ELF-1 (cell line): ENCODE measurements around the gene EXOG.

Experiments used
- DNase-seq: peaks from one replicate; pipeline ENCODE4 v3.0.0-alpha.2; 2016; ENCODE audit warnings: low read depth, low spot score

EXOG gene

DNA sequence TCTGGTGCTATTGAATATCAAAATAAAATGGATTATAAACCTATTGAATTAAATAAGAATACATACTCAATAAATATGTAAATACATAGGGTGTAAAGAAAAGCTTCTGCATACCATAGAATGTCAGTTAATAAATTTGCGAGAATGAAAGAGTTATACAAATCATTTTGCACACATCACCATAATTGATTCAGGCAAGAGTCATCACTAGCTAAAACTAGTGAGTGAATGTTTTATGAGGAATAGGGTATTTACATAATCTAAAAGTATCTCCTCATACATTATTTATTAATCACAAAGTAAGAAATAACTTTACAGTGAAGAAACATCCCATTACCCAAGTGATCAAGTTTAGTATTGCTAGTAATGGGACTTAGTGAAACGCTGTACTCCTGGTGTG is 13.6 kb downstream of the EXOG start:
- no peak for DNase-seq

DNA sequence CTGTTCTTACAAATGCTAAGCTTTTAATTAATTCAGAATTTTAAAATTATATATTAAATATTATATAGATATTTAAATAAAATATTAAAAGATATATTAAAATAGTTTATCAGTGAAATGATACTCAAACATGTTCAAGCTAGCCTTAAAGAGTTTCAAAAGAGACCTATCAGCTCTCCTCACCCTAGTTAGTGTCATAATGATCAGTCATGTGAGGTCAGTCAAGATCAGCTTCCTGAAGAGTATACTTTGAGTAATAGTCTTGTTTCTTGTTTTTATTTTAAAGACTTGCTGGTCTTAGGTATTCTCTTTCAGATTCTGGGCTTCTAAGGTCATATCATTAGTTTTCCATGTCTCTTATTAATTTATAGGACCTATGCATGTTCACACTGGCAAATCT is 14.5 kb downstream of the EXOG start:
- DNase-seq, result no peak

DNA sequence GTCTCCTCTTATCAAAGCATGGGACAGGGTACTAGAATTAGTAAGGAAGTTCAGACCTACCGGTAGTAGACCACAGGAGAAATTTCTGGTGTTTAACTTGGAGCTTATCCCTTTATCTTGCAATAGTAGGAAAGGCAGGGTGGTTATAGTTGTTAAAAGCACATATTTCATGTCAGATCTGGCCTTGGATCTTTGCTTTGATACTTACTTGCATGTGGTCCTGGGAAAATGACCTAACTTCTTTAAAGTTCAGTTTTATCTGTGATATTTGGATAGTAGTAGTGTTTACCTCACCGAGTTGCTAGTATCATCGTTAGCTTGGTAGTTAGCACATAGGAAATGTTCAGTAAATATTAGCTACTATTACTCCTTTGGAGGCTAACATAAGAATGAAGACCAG is 15.4 kb downstream of the EXOG start:
- DNase-seq, result no peak

DNA sequence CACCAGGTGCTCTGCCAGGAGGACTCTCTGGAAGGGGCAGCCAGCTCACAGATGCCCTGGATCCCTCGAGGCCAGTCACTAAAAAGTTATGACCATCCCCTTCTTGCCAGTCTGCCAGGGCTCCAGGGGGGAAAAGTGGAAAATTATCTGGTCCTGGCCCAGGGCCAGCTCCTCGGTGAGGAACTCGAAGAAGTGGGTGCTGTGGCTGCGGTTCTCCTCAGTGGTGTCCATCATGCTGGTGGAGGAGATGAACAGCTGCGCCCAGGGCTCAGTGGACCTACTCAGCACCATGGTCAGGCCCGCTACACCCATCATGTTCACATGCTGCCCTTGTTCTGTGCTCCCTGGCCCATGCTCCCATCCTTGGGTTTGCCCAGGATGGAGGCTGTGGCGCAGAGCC is 19.2 kb downstream of the EXOG start:
- no peak for DNase-seq

DNA sequence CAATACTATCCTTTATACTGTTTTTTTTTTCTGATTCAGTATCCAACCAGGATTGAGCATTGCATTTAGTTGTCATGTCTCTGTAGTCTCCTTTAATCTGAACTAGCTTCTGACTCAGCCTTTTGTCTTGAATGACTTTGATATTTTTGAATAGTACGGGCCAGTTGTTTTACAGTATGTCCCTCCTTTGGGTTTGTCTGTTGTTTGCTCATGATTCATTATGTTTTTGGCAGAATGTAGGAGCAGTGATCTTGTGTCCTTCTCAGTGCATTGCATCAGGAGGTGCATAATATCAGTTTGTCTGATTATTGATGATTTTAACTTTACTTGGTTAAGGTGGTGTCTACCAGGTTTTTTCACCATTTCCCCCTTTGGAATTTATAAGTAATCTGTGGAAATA is 20.5 kb downstream of the EXOG start:
- no peak for DNase-seq

DNA sequence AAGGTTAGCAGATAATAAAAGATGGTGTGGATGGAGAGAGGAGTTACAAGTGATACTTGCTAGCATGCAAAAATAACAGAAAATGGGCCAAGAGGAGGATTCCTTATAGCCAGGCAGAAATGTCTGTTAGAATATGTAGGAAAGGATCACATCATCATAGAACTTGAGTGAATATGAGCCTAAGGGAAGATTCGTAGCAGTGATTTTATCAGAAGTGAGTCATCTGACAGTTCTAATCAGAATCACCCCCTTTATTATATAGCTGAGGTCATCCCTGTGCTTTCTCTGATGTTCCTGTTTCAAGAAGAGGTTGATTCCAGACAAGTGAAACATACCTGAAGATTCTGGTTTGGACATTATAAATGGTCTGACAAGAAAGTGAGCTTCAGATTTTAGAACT is 22.9 kb downstream of the EXOG start:
- DNase-seq, result no peak

DNA sequence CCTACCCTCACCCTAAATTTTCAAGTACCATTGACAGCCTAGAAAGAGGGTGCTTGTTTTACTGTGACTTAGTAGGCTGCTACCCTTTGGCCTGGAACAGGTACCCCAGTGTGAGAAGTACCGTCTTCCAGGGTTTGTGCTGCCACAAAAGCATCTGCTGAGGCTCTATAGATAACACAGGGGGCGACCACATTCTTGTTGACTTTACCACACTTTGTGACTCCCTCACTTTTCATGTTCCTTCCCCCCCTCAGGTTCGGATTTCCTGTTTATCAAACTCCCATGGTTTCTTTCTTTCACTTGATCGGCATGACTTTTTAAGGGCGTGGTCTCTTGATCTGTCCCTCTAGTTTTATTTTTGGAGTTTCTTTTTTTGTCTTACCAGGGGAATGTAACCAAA is 23.5 kb downstream of the EXOG start:
- DNase-seq, result no peak

DNA sequence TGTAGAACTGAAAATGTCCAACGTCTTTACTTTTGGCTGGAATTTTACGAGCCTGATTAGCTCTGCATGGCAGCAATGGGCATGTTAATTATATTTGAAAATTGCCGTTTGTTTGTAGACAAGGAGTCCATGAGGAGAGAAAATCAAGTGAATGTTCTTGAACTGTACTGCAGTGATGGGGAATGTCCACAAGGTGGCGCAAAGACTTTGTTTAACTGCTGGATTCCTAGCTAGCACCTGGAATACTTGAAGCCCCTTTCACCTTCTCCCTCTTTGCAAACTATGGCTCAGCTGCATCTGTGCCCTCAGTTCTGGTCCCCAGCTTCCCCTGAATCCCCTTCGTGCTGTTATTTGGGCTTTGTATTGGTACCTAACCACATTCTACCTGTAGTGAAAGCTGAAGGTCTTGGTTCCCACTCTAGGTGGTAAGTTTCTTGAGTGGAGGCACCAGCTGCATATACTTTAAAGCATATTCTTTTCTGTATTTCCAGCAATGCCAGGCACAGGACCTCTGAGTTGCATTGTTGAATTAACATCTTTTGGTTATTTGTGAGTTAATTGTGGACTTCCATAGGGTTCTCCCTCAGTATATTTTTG is 25.3 kb downstream of the EXOG start:
- DNase-seq, result peak; percentile 78

DNA sequence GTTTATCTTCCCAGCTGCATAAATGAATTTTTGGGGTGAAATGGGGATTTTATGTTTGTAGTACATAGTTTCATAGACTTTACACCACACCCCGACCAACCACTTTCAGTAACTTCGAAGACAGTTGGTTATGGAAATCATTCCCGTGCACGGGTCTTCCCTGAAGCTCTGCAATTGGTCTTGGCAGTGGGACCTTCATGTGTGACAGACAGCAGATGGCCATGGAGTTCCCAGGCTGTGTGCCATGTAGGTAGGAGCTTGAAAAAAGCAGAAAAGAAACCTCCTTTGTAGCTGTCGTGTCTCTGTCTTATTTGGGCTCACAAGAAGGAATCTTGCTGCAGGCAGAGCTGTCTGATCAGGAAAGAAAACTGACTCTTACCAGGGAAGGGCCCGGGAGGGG is 25.9 kb downstream of the EXOG start:
- DNase-seq, result no peak

DNA sequence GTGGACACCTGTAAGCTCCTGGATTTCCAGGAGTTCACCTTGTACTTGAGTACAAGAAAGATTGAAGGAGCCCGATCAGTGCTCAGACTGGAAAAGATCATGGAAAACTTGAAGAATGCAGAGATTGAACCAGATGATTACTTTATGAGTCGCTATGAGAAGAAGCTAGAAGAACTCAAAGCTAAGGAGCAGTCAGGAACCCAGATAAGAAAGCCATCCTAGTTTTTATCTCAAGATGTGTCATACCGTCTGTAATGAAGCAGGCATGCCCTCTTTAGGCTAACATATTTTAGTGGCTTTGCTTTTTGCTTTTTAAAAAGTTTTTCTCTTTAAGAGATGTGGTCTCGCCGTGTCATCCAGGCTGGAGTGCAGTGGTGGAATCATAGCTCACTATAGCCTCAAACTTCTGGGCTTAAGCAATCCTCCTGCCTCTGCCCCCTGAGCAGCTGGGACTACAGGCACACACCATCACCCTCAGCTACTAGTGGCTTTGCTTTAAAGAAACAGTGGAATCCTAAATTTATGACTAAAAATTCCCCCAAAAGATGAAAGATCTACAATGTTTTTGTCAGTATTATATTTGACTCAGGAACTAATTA is 28.1 kb downstream of the EXOG start:
- DNase-seq, result no peak

DNA sequence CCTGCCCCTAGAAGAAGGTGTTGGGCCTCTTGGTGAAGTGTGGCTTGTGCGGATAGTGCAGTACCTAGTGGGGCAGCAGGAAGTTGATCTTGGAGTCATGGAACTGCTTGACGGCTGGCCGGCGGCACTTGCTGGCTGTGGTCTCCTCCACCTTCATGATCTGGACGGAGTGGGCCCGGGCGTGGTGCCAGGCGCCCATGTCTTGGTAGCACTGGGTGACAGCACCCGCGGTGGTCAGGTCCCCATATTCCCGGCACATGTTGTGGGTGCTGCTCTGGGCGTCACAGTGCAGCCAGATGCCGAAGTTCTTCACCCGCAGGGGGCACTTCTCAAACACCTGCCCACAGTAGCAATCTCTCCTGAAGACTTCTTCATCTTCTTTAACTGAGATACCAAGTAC is 30.7 kb downstream of the EXOG start:
- no peak for DNase-seq

DNA sequence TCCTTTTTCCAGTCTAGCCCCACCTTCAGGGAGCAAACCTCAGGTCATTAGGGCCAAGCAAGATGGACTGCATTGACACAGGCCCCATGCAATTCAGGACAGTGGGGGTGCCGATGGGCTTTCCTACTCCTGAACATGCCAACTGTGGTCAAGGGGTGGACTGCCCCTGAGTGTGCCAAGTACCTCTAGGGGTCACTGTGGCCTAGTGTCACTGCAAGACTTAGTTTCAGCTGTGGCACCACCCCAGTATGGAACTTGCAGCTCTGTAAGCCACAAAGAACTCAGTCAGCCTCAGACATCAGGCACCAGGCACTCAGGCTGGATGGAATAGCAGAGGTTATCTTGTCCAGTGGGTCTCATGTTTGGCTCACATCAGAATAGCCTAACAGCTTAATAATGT is 32.3 kb downstream of the EXOG start:
- DNase-seq, result peak; percentile 36

DNA sequence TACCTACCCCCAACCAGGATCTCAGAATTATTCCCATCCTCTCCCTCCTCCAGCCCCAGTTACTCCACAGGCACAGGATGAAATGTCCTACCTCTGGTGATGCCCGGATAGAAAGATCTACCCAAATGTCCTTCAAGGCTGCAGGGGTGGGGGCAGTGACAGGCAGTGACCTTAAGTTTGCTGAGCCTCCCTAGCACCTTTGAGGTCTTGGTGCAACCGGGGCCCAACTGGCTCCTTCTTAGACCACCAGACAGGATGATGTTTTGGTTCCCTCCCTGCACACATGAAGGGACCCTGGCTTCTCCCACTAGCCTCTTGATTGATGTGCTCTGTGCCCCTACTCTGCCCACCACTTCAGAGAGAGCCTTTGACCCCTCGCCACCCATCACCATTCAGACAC is 36.4 kb downstream of the EXOG start:
- no peak for DNase-seq

DNA sequence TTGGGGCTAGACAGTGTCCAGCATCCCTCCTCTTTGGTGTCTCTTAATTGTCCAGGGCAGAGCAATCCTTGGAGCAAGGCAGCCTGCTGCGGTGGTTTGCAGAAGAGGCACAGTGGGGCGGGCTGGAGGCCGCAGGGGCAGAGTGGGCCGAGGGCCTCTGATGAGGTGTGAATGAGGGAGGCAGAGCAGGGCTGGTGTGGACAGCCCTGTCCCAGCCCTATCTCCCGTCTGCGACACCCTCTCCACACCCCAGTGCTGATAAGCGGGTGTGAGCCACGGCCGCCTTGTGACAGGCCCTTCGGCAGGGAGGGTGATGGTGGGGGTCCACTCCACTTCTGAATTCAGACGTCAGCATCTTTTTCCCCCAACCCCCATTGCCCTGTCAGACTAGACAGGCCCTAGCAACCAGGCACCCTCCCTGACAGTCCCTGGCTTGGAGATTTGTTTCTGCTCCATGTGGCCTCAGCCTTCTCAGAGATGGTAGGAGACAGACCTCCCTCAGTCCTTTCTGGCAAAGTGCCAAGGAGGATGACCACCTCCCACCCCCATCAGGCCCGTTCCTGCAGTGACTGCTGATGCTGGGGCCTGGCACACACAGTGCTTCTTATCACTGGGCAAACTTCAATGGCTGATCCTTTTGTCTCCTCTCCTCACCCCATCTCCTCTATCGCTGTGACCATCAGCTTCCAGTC is 37.3 kb downstream of the EXOG start:
- no peak for DNase-seq

DNA sequence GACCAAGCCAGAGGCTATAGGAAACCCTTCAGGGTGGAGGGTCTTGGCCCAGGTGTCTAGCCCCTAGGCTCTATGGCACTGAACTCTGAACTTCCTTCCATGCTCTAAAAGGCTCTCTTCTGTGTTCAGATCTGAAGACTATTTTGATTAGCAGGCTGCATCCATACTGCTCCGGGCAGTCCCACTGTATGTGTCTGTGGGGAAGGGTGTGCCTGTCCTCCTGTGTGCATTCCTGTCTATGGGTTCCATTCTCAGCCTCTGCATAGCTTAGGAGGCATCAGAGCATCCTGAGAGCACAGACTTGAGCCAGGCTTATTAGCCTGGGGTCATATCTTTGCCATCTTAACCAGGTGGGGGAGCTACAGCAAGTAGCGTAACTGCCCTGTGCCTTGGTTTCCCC is 38.0 kb downstream of the EXOG start:
- no peak for DNase-seq

DNA sequence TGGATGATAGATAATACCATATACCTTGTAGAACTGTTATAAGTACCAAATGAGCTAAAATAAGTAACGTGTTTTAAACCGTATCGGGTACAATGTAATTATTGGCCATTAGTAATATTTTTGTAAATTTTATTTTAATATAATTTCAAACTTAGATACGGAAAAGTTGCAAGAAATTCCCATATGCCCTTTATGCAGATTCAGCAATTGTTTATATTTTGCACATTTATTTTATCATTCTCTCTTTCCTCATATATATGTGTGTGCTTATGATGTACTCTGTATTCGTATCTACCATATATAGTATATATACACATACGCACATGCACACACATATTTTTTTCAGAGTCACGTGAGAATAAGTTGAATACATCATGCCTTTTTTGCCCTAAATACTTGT is 38.5 kb downstream of the EXOG start:
- DNase-seq, result no peak

DNA sequence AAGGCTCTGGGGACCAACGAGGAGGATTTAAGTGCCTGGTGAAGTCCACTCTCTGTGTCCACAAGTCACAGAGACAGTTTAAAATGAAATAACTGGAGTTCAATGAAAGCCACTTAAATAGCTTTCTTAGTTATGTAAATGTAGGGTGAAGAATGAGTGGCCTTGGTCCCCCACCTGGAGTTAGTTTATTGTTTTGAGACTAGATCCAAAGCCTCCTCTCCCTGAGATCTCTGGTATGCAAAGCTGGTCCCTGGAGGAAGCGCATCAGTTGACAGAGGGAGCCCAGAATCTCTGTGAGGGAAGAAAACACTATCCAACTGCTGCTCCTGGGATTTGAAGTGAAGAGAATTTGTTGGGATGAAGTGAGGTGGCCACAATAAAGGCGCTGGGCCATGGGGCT is 40.5 kb downstream of the EXOG start:
- DNase-seq, result no peak

DNA sequence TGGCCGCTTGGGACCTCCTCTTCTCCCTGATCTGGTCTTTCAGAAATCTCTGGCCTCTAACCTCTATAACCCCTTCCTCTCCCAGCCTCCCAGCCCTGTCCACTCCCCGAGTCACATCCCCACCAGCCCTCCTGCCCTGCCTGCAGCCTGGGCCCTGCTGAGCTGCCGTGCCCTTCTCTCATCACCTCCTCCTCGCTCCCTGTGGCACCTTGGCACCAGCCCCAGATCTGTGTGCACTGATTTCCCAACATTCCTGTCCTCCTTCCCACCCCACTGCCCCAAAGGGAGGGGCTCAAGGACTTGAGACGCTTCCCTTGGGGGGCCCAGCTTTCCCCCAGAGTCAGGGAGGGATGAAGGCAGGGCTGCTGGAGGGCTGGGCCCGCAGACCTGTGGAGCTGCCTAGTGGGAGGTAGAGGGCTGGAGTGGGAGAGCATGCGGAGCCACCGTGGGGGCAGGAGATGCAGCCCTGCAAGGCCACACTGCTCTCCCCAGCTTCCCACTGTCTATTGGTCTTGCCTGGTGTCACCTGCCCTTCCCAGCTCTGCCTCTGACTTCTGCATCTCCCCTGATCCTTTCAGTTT is 42.7 kb downstream of the EXOG start:
- no peak for DNase-seq

DNA sequence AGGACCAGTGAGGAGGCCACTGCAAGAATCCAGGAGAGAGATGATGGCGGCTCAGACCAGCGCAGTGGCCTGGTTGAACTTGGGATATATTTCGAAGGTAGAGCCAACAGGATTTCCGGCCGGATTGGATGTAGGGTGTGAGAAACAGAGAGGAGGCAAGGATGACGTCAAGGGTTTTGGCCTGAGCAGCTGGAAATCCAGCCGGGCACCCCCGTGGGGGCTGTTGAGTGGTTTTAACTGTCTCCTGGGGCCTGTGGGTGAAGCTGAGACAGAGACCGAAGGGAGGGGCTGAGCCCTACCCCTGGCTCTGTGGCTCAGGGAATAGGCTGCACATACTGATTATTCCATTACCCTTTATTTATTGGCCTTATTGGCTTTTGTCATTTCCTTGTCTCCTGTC is 45.7 kb downstream of the EXOG start:
- no peak for DNase-seq

DNA sequence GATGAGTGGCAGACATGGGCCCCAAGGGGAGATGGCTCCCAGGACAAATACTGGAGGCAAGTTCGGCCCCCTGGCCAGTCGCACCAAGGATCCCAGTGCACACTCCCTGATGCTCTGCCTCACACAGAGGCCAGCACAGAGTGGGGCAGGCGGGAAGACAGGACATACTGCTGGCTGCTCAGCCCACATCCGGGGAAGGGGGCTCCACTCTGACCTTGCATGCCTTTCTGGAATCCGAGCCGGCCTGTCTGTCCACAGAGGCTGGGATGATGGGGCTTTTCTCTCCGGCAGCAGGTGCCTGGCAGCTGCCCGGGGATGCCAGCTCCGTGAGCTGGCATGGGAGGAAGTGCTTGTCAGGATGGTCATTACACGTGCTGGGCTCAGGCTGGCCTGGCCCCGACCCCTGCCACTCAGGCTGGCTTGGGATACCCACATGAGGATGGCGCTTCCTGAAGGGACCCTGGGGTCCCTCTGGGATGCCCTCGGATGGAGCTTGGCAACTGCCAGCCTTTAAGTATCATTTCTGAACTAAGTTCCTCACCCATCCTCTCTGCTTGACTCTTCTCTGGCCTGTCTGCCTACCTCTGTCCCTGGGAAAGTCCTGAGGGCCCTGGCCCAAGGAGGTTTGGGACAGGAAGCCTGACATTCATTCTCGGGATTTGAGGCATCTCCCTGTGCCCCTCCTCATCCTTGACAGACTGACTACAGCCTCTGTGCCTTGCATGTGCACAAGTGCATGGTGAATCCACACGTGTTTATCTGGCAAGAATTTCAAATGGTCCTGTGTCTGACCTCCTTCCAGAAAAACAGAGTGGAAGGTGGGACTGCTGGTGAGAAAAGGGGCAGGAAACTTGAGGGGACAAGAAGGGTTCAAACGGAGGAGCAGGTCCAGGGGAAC is 46.5 kb downstream of the EXOG start:
- no peak for DNase-seq

DNA sequence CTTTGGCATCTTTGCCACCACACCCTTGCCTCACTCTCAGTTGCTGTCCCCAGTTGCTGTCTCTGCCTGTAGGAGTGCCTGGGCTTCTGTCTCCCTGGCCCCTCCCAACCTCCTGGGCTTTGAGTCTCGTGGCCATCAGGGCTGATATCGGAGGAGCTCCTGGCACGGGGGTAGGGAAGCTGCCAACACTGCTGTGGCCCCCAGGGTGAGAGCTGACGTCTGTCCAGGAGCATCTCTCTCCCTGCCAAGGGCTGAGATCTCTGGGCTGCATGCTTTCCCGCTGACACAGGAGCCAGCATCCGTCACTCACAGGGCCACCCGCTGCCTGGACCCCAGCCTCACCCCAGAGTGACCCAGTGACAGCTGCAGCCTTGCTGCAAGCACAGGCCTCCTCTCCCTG is 47.4 kb downstream of the EXOG start:
- DNase-seq, result no peak

DNA sequence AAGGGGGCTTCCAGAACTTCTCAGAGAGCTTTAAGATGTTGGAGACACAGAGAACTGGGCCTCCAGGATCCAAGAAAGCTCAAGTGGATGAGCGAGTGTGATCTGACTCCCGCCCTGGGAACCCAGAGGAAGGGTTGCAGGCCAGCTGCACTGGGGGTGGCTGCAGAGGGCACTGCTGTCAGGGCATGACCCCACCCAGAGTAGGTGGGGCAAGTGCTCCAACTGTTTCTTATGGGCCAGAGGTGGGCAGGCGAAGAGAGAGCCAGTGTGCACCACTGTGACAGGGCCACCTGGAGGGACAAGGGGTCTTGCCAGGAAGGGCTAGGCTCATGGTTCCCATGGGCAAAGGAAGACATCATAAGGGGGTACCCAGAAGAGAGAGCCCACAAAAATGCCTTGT is 48.8 kb downstream of the EXOG start:
- no peak for DNase-seq
